ENCODE data around the gene DEFB113.

DNA sequence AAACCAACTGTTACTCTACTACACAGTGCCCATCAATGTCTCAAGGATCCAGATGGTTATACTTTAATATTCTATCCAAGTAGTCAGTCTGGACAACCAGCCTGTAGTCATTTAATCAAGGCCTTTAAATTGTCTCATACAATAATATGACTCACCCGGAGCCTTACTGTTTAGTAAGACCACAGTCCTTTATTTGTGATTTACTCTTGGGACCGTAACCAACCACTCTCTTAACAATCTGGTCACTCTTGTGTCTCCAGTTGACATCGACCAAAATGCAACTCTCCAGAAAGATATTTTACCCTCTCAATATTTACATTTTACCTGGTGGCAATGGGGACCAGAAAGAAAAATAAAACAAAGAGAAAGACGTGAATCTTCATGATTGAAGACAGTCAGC is 20.4 kb downstream of the DEFB113 start:
- TF ChIP-seq RAD21 (IDR thresholded peaks at IDR 0.05; ENCODE audit: low read length) (no peak), POLR2A (IDR thresholded peaks at IDR 0.05; ENCODE audit: low read depth, low read length) (no peak), RFX5 (IDR thresholded peaks at IDR 0.05; ENCODE audit: low read depth, low read length) (no peak), MAFK (IDR thresholded peaks at IDR 0.05; ENCODE audit: low read depth, low read length) (no peak), RCOR1 (IDR thresholded peaks at IDR 0.05; ENCODE audit: insufficient replicate concordance, low read length) (no peak), NFE2L2 (IDR thresholded peaks at IDR 0.05; ENCODE audit: low read depth, low read length) (no peak)
- TF ChIP-seq, protein P1, sequence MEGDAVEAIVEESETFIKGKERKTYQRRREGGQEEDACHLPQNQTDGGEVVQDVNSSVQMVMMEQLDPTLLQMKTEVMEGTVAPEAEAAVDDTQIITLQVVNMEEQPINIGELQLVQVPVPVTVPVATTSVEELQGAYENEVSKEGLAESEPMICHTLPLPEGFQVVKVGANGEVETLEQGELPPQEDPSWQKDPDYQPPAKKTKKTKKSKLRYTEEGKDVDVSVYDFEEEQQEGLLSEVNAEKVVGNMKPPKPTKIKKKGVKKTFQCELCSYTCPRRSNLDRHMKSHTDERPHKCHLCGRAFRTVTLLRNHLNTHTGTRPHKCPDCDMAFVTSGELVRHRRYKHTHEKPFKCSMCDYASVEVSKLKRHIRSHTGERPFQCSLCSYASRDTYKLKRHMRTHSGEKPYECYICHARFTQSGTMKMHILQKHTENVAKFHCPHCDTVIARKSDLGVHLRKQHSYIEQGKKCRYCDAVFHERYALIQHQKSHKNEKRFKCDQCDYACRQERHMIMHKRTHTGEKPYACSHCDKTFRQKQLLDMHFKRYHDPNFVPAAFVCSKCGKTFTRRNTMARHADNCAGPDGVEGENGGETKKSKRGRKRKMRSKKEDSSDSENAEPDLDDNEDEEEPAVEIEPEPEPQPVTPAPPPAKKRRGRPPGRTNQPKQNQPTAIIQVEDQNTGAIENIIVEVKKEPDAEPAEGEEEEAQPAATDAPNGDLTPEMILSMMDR (conservative IDR thresholded peaks at IDR 0.05; ENCODE audit: low read depth, low read length), result no peak
- TF ChIP-seq, protein P2, sequence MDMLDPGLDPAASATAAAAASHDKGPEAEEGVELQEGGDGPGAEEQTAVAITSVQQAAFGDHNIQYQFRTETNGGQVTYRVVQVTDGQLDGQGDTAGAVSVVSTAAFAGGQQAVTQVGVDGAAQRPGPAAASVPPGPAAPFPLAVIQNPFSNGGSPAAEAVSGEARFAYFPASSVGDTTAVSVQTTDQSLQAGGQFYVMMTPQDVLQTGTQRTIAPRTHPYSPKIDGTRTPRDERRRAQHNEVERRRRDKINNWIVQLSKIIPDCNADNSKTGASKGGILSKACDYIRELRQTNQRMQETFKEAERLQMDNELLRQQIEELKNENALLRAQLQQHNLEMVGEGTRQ (IDR thresholded peaks at IDR 0.05; ENCODE audit: low read depth, low read length), result no peak
